CD4-positive, alpha-beta T cell treated with Interleukin-12 subunit alpha and Interleukin-12 subunit beta, for 1 hour (primary cell): ENCODE results near the gene CCND1.
"Not testable (repeated sequence)": the region's sequence is repeated elsewhere in the genome, so short reads cannot be mapped to it uniquely, and the experiment has no call there.

ENCODE experiments used
- DNase-seq: peaks from one replicate; pipeline ENCODE4 v3.0.0-alpha.2; 2020

The CCND1 gene

DNA sequence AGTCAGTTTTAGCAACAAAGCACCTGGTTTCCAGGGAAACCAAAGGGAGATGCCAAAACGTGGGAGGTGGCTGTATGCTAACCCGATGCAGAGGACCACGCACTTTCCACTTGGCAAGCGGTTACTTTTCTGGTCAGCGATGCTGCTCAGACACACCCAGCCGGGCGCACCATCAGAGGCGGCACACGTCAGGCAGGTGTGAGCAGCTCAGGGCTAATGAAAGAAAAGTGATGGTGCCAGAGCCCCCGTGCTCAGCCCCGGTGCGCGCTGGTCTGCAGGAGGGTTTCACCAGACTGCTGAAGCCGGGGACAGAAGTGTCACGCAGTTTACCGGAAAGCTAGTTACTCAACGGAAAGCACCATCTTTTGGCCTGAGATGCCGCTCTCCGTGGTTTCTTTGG, 28.5 kb downstream of the CCND1 start:
- DNase-seq, result no peak

GRCh38 chr11:69670158-69670845, 29.3 kb downstream of the CCND1 start:
- DNase-seq, result peak; percentile 59

DNA sequence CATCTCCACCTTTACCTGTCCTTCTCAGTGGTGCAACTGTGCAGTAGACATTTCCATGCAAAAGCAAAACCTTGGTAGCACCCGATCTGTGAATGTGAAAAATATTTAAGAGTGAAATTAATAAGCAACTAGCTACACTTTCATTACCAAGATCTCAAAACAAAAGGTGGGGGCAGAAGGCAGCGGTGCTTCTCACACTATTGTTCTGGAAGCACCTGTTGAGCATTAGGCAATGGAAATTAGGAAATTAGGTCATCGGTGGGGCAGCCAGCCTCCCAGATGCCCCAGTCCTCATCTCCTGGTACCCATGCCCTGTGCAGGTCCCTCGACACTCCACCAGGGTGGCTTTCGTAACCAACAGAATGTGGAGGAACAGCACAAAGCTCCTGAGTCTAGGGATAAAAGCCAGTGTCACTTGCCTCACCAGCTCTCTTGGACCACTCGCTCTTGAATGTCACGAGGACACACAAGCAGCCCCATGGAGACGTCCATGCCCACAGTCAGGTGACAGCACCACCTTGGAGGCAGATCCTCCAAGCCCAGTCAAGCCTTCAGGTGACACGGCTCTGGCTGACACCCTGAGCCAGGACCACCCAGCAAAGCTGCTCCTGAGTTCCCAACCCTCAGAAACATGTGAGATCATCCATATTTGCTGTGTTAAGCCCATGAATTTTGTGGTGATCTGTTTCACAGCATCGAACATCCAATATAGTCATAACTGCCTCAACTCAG, 30.9 kb downstream of the CCND1 start:
- DNase-seq, result no peak

DNA sequence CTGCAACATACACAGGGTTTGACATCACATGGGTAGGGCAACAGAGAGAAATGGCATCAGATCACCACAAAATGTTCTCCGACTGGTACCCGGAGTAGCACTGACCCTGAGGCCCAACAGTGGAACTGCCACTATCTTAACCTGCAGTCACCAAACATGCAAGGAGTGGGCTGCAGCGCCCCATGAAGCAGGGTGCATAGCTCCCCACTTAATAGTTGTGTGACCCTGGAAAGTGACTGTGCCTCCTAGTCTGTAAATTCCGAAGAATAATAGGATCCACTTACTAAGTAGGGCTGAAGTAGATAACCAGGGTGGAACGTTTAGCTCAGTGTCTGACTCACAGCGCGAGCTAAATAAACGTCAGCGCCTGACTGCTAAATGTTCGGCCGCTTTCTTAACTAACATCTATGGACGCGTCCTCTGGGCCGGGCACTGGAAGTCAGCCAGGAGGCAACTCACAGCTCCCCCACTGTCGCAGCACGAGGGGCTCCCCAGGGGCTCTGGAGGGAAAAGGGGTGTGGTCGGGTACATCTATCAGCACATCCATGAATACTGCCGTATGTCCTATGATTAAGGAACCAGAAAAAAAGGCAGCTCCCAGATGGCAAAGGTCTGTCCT, 33.4 kb downstream of the CCND1 start:
- no peak for DNase-seq

DNA sequence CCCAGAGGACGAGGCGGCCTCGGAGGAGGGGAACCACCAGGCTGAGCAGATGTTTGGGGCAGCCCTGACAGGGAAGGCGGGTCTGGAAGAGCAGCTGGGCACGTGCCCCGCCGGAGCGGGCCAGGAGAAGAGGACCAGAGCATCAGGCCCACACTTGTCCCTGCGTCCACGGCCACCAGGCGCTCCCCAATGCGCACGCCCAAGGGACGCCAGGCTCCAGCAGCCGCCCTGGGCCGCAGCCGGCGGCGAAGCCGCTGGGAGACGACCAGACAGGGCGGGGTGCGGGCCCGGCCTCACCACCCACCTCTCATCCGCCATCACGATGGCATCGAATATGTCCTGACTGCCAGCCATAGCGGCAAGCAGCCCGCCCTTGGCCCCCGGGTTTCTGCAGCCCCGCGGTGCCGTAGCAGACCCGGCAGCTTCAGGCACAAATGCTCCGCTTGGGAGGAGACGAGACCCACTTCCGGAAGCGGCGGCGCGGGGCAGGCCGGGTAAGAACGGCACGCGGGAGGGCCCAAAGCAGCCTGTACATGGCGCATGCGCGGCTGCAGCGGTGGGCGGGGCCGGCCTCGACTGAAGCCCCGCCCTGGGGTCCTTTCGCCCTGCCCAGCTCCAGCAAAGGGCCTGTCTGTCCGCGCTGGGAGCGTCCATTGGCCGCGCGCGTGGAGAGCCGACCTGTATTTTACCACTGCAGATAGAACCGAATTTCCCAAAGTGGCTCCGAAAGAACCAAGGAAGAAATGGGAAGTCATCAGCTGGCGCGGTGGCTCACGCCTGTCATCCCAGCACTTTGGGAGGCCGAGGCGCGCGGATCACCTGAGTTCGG, 34.1 kb downstream of the CCND1 start, which contains the start of gene LTO1:
TSS of gene LTO1 (minus strand) at position 468 of the 829 bp plus-strand sequence. CDS start at position 354, 114 bp downstream.
- peak; percentile 94 for DNase-seq

DNA sequence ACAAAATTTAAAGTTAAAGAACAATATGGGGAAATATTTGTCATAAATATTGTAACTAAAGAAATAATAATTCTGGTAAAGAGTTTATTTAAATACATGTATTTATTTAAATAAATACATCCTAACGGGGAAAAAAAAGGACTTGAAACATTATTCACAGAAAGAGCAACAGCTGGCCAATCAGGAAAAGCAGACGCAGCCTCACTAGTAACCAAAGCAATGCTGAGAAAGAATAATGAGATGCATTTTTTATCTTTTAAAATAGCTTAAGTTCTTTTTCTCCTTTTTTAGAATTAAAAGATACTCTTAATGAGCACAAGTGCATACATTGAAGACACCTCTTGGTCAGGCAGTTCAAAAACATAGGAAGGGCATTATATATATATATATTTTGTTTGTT, 36.8 kb downstream of the CCND1 start:
- no peak for DNase-seq

- no peak for DNase-seq
These were observed 39.7 kb downstream of the CCND1 start for GRCh38 chr11:69680688-69681087.

DNA sequence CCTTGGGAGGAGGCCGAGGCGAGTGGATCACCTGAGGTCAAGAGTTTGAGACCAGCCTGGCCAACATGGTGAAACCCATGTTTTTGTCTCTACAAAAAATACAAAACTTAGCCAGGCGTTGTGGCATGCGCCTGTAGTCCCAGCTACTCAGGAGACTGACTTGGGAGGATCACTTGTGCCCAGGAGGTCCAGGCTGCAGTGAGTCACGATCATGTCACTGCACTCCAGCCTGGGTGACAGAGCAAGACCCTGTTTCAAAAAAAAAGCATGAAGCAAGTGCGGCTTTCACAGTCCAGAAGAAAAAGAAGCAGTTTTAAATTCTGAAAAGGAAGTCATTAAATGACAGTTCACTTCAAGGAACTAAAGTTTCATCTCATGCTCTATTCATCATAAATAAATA, 41.3 kb downstream of the CCND1 start:
- DNase-seq, result no peak

DNA sequence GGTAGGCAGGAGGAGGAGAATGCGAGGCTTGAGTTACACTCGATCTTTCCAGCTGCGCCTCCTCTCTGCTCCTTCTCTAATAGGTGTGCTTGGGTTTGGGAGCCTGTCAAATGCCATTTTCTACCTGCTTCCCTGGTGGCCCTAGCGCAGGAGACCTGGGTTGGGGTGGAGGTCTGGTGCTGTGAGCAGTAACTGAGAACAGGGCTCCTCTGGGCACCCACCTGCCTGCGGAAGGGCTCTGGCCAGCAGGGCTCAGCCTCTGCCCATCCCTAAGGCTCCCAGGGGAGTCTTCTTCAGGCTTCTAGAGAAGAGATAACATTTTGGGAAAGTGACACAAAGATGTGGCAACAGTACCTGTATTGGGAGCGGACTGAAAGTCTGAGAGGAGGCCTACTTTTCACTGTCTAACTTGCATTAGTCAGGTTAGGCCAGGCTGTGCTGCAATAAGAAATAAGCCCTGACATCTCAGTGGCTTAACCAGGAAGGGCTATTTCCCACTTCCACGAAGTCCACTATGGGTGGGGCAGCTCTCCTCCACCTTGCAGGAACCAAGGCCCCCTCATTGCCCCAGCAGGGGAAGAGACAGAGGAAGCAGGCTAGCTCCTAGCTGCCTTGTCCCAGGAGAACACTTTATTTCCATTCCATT, 41.8 kb downstream of the CCND1 start:
- no peak for DNase-seq

DNA sequence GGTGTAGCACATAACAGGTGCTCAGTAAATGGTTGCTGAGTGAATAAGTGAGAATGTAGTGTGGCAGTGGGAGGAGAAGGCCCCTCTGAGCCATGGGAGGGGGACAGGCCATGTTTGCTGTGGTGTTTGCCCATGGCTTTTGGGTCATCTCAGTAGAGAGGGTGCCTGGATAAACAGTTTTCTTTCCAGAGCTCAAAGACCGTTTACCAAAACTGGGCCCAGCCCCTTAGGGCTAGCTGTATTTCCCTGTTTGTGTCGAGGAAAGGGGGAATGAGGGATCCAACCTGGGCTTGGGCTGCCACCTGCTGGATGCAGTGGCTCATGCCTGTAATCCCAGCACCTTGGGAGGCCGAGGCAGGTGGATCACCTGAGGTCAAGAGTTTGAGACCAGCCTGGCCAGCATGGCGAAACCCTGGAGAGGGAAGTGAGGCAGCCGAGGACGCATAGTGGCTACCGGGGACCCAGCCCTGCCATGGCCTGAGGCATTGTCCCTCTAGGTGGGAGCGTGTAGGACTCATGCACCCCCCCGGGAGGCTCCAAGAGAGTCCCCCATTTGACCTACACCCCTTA, 42.9 kb downstream of the CCND1 start:
- no peak for DNase-seq

DNA sequence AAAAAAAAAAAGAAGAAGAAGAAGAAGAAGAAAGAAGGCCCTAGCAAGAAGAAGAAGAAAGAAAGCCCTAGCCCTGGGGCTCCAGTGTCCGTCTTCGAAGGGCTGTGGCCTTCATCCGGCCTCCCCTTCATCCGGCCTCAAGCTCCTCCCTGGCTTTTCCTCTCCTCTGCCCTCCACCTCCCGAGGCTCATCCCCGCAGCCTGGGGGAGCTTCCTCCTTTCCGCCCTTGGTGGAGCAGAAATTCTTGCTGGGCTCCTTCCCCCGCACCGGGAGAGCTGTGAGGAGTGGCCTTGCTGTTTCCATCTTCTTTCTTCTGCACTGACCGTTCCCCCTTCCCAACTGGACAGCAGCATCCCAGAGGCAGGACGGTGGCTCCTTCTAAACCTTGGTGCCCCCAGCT, 43.7 kb downstream of the CCND1 start:
- DNase-seq, result no peak

- DNase-seq, result no peak
These were observed 44.4 kb downstream of the CCND1 start for GRCh38 chr11:69685348-69685747.

DNA sequence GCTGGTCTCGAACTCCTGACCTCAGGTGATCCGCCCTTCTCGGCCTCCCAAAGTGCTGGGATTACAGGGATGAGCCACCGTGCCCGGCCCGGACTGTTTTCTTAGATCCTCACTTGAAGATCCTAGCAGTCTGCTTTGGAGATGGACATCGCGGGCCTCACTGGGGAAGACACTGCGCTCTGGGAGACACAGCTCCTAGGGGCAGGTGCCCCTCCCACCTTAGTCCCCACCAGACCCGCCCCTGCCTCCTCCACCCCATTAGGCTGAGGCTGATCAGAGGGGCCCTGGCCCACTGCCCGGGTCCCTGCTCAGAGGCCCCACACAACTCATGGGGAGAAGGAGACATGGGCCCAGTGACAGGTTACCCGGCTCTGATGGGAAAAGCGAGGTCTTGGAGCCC, 45.5 kb downstream of the CCND1 start:
- no peak for DNase-seq

DNA sequence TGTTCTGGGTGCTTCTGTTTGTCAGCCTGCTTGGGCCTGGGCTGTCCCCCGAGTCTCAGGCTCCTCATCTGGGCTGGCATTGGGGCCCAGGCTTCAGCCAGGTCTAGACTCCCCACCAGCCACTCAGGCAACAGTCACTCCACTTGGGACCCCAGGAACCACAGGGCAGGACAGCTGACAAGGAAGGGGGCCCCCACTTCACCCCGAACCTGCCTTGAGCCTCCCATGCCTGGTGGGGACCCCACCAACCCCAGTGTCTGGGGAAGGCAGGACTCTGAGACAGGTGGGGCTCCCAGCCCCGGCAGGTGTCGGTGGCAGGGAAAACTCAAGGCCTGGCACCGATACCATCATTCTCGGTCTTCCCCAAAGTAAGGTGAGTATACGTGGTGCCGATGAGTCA, 45.9 kb downstream of the CCND1 start:
- no peak for DNase-seq

DNA sequence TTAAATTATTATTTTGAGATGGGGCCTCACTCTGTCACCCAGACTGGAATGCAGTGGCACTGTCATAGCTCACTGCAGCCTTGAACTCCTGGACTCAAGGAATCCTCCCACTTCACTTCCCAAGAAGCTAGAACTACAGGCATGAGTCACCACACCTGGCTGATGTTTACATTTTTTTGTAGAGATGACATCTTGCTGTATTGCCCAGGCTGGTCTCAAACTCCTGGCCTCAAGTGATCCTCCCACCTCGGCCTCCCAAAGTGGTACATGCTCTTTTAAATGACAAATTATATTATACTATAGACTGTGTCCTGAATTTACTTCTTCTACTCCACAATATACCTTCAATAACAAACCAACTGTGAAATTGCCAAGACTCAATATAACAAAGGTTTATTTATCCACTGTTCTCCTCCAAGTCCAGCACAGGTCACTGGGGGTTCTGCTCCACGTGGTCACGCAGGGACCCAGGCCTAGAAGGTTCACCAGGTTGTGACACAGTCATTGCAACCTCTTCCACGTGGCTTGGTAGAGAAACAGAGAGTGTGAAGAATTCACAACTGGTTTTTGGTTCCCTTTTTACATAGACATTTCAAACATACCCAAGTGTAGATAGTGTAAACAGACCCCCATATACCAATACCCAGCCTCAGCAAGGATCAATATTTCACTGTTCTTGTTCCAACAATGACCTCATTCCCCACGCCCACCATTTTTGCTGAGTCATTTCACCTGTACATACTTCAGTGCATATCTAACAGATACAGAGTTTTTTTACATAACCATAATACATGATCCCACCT, 47.2 kb downstream of the CCND1 start:
- DNase-seq, result not testable (repeated sequence)

- no peak for DNase-seq
These were observed 48.7 kb downstream of the CCND1 start for GRCh38 chr11:69689484-69690319.

DNA sequence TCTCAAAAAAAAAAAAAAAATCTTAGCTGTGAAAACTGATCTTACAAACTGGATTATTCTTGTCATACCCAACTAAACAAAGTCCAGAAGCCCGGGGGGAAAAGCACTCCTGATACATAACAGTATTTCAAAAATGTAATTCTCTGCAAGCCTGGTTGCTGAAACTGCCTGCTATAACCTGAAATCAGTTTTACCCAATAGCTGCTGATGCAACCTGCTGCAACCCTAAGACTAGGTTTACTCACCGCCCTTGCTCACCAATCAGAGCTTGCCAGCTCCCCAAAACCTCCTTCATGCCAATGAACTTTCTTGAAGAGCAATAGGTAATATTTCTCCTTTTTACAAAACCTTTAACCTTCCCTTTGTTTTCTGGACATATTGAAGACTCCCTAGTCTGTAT, 50.5 kb downstream of the CCND1 start:
- DNase-seq, result no peak

DNA sequence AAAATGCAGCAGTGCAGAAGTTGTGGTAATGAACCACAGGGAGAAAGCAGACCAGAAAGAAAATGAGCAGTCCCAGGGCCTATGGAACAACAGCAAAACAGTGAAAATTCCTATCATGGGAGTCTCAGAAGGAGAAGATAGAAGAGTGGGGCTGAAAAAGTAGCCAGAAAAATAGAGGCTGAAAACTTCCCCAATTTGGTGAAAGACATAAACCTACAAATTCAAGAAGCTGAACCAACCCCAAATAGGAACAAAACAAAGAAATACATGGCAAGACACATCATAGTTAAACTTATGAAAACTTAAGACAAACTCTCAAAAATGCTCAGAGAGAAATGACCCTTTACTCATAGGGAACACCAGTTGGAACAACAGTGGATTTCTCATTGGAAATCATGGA, 51.5 kb downstream of the CCND1 start:
- no peak for DNase-seq

DNA sequence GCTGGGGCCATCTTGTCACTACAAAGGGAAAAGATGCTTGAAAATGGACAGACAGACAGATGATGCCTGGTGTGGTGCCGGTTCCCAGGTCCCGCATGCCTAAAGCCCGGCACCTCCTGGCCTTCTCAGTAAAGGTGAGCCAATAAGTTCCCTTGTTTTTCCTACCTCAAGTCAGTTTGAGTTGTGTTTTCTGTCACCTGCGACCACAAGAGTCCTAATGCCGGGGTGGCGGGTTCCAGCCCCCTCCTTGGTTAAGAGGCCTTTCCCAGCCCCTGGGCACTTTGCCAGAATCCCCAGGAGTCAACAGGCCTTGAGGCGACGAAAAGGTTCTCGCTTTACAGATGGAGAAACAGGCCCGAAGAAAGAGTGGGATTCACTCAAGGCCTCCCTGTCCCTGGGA, 53.8 kb downstream of the CCND1 start:
- DNase-seq, result no peak

GRCh38 chr11:69695581-69695980, 54.6 kb downstream of the CCND1 start:
- DNase-seq, result no peak

- not testable (repeated sequence) for DNase-seq
These were observed 55.0 kb downstream of the CCND1 start for GRCh38 chr11:69695995-69696394.
